ENCODE data around the gene LHX5.

The LHX5 gene

DNA sequence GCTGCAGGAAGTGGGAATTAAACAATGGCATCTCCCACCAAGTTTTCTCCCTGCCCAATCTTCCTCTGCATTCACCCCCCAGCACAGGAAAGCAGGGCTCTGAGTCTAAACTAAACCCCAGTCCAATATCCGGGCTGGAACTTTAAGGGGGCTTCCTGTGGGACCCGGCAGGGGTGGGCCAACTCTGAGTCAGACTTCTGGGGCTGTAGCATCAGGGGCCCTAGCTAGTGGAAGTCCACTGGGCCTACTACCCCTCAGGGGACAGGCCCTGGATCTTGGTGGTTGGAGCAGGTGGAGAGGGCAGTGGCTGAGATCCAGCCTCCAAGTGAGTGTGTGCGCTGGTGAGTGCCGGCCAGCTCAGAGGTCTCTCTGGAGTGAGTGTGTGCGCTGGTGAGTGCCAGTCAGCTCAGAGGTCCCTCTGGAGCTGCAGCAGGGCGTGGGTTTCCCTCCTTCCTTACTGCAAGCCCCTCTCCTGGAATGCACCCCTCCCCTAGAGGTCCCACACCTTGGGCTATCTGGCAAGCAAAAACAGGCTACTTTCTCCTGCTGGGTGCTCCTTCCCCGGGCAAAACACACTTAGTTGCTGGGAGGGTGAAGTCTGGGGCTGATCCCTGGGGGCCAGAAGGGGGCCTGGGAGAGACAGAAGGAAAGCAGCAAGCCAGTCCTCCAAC lies 5.6 kb upstream of the LHX5 start:
- no peak for DNase-seq

DNA sequence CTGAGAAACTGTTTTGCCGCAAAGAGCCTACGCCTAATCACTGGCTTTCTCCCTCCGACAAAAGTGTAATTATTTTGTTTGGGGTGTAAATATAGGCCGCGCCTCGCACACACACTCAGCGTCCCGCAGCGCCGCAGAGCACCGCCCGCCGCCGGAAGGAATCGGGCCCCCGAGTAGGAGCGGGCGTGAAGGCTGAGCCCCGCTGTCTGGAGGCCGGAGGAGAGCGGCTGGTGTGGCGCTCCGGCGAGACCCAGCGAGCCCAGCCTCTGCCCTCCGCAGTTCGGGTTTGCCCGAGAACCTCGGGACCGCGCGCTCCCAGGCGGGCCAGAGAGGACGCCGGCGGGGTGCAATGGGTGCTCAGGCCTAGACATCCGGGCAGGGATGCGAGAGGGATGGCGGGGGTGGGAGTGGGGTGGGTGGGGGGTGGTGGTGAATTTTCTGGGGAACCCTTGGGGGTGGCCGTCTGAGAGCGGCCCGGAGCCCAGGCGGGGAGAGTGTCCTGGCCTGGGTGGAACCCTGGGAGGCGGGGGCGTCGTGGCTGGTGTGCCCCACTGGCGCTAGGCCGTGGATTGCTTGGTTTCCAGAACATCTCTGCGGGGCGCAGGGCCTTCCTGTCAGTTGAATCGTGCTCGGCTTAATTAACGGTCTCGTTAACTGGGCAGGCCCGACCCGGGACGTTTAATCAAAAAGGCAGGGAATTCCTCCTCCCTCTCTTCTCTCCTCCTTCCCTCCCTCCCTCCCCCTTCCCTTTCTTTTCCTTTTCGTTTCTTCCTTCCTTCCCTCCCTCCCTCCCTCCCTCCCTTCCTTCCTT lies 4.7 kb upstream of the LHX5 start:
- DNase-seq, result no peak

DNA sequence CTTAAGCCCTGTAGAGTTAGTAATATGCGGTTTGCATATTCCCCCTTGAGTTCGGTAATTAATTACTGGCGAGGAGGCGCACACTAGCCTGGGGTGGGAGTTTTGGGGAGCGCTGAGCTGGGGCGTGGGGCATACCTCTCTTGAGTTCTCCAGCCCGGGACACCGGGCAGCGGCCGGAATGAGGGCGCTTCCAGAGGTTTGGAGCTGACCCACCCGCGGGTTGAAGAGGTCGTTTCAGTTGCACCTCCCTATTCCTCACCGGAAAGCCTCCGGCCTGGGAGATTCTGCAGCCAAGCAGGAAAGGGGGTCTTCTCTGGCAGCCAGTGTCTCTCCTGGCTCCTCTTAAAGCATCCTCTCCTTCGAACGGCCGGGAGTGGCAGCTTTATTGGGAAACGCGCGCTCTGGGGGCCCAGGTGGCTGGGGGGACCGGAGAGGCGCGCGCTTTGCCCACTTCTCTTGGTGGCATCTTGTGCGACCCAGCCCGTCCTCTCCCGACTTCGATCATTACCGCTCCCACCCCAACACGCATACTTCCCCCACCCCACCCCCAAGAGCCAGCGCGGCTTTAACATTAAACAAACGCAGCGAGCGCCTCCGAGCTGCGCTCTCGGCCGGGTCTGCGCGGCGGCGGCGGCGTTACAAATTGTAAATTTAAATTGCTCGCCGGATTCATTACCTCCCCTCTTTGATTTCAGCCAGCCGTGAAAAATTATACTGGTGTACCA lies 3.9 kb upstream of the LHX5 start:
- no peak for DNase-seq

DNA sequence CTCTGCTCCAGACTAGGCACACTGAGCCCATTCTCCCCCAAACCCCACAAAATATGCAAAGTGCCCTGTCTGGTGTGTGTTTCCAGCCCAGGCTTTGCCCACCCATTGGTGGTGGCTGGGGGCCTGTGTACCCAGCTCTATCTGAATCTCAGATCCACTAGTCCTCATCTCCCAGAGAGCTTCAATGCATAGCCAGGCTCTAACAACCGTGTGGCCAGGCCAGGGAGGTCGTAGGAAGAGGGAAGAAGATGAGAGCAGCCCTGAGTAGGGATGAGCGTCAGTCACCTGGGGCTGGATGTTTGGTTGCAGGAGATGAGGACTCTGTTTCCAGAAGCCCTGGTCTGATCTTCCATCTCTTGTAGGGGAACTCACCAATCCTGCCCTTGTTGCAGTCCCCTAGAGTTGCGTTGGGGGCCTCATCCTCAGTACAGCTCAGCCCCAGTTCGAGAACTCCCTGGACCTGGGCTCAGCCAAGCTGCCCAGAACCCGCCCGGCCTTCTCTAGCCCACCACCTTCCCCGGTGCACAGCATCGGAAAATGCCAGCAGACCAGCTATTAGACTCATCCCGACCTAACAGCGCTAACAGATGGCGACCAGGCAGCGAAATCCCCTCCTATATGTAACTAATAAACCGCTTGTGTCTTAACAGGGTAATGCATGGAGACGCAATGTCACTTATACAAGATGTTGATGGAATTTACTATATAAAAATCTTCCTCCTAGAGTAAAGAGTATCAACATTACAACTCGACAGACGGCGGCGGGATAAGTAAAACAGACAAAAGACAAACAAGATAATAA lies 3.2 kb upstream of the LHX5 start:
- no peak for DNase-seq

DNA sequence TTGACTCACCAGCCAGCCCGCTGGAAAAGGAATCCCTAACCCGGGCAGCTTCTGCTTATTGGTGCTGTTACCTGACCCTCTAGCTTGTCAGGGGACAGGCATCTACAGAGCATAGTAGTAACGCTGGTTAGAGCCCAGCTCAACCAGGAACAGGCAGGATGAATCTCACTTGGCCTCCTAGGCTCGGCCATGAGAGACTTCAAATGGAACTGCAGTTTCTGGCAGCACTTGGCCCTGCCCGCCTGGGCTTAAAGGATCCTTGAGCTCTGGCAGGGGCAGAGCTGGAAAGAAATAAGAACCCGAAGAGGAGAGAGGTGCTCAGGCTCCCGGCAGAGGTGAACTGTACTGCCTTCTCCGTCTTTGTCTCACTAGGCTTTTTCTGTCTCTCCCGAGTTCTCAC lies 2.3 kb upstream of the LHX5 start:
- no peak for DNase-seq

DNA sequence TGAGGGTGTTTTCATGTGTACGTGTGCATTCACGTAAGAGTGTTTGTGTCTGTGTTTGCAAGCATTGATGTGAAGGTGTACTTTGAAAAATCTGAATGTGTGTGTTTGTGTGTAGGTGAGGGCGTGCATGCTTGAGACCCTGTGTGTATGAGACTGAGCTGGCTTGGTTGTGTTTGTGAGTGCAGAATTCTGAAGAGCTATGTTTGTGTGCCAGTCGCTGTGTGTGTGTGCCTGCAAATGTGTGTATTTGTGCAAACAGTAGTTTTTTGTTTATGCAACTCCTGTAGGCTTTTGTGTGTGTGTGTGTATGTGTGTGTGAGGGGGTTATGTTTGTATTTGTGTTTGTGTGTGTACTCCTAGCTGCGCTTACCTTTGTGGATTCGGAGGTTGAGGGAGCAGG lies 1.7 kb upstream of the LHX5 start:
- no peak for DNase-seq

DNA sequence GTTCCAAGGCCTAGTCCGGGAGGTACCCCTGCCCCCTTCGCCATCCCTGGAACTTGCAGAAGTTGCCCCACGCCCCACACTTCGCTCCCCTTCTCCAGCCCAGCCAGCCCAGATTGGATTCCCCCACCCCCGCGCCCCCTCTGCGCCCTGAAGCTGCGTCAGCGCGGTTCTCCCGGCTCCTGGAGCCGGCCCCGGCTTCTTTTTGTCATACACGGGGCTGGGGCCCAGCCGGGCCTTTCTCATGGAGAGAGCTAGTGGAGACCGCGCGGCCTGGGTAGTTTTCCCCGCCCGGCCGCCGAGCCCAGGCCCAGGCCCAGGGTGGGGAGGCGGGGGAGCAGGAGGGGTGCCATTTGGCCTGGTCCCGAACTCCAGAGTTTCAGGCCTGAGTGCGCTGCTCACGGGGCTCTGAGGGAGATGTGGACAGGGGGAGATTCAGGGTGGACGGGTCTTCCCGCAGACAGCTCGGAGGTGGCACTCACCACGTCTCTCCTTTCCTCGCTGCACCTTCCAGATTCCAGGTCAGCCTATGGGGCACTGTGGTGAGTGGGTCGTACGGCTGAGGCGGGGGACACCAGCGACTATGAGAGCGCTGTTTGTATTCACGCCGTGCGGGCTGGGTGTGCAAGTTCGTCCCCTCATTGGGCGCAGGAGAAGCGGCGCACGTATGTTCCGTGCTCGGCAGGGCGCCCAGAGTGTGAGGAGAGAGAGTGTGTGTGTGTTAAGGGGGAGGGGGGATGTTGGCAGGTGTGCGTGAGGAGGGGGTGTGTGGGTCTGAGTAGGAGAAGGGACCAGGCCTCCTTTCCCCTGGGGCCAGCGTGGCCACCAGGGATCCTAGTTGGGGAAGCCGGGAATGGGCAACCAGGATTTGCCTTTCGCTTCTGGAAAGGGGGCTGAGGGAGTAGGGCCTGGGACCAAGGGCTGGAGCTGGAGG lies 785 bp upstream of the LHX5 start:
- DNase-seq, result no peak

DNA sequence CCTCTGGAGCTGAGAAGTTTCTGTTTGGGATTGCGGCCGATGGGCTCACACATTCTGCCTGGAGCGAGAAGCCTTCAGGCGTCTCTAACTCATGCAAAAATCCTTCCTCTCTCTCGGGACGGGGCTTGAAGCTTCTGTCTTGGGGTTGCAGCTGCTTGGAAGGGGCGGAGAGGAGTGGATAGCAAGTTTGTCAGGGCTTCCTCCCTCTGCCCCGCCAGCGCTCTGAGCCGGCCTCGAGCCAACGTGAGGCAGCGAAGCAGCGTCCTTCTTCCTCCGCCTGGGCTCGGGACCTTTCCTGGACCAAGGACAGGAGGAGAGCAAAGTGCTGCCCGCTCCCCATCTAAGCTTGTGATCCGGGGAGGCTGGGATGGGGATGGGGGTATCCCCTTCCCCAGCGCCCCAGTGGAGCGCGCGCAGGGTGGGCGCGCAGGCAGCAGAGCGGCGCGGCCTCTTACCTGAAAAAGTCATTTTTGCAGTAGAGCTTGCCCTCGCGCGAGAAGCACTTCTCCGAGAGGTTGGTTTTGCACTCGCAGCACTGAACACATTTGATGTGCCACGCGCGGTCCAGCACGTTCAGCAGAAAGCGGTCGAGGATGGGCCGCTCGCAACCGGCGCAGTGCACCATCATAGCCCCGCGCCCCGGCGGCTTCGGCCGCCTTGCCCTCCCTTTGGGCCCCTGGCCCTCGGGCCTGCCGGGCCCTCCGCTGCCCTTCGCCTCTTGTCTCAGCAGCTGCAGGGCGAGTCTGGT lies 626 bp downstream of the LHX5 start:
- DNase-seq, result no peak

DNA sequence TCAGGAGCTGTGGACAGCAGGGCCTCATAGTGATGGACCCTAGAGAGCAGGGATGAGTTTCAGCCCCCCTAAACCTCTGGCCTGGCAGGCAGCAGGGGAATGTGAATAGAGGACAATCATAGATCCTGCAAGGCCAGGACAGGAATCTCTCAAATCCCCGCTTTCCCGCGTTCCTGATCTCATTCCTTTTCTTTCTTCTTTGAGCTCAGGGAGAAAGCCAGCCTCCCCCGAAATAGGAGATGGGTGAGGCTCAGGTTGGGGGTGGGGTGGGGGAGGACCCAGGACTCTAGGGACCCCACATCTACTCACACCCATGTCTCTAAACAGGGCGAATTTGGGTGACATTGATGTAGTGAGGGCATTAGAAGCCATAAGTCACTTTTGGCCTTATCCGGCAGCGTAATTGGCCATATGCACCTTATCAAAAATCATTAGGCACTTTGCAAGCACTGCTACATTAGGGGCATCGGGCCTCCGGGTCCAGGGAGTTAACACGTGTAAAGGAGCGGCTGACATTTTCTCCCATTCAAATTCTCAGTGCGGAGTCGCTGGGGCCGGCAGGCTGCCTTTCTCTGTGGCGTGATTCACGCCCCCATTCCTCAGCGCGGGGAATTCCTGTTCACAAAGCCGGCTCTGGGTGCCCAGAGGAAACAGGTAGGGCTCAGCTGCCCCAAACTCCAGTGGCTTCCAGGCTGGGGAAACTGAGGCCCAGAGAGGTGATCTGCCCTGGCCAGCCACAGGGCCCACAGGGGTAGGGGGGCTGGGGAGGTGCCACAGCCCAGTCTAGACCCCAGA lies 1.5 kb downstream of the LHX5 start:
- DNase-seq, result no peak

DNA sequence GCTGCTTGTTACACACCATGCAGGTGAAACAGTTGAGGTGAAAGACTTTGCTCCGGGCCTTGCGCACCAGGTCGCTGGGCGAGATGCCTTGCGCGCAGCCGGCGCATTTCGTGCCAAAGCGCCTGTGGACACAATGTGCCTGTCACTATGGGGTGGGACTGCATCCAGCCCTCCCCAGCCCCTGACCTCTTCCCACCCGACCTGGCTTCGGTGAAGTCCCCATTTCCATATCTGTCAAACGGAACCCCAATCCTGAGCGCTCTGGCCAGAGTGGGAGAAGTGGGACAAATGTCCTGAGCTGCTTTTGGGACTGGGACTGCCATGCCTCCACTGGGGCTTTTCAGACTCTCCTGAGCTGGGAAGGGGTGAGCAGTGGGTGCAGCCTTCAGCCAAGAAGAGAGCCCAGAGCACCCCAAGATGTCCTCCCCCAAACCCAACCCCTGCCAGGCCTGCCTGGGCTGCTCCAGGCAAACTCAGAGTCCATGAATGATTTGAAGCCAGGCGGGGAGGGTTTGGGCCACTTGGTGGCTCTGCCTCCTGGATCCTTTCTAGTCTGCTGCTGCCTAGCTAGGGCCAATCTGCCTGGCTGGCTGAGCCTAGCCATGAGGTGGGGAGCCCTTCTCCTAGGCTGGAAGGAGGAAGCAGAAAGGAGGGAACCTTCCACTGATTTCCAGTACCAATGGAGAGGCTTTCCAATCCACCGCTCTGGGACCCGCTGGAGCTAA lies 2.3 kb downstream of the LHX5 start:
- no peak for DNase-seq

DNA sequence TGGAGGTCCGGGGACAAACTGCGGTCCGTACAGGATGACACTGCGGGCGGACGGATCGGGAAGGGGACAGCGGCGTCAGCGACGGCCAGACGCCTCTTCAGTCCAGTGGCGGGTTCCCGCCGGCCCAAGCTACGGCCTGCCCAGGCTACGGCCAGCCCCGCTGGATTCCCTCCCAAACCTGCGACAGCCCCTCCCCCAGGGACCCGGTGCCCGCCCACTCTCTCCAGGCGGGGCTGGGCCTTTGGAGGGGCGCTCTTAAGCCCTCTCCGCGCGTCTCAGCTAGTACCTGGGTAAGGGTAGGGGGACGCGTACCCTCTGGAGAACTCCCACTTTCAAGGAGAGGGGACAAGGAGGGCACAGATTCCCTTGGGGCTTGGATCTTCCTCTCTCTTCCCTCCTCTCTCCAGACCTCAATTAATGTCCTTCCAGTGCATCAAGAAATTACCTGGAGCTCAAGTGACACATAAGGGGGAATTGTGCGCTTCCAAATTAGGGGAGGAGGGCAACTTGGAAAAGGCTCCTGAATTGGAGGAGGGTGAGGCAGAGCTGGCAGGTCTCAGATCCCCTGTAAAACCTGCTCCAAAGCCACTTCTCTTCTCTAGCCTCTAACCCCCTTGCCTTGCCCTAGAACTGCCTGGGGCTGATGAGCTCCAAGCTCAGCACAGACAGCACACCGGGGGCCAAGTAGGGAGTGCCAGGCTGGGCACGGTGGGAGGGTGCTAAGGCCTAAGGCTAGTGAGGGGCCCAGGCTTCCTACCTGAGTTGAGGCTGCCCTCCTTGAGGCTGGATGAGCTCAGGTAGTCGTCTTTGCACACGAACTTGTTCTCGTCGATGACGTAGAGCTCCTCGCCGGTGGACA lies 3.1 kb downstream of the LHX5 start:
- no peak for DNase-seq

DNA sequence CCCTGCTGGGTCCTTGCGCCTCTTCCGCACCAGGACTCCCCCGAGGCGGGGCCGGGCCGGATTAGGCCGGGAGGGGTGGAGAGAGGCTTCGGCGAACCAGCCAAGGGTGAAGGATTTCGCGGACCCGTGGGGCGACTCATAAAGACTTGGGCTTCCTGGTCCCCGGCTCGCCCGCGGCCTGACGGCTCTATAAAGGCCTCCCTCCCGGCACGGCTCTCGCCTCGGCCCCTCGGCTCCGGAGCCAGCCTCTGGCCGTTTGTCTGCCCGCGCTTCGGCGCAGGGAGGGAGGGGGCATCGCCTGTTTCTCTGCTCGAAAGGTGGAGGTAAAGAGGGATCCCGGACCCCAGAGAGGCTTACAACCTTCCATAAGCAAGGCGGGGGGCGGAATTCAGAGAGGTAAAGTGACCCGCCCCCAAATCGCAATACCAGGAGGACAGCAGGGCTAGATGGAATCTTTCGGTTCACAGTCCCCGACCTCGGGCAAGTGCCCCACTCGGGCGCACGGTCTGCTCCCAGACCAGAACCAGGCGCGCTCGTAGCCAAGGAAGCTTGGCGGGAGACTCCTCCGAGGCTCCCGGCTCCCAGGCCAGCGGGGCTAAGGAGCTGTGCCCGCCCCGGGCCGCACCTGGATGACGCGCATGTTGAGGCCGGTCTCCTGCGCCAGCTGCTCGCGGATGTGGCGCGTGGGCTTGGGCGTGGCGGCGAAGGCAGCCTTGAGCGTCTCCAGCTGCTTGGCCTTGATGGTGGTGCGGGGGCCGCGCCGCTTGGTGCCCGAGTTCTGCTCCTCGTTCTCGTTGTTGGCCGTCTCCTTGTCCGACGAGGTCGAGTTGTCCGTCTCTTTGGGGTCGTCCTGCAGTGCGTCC lies 3.9 kb downstream of the LHX5 start:
- DNase-seq, result no peak

DNA sequence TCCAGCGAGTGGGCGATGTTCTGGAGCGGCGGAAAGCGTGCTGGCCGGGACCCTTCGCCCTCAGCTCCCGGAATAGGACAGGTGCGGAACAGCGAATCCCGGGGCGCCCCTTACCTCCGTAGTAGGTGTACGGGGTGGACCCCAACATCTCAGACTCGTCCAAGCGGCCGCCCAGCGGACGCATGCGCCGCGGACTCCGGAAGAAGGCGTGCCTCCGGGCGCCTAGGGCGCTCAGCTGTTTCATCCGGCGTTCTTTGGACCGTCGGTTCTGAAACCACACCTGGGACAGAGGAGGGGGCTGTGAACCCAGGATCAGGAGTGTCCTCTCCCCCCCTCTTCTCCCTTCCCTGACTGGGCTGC lies 4.5 kb downstream of the LHX5 start:
- DNase-seq, result no peak

DNA sequence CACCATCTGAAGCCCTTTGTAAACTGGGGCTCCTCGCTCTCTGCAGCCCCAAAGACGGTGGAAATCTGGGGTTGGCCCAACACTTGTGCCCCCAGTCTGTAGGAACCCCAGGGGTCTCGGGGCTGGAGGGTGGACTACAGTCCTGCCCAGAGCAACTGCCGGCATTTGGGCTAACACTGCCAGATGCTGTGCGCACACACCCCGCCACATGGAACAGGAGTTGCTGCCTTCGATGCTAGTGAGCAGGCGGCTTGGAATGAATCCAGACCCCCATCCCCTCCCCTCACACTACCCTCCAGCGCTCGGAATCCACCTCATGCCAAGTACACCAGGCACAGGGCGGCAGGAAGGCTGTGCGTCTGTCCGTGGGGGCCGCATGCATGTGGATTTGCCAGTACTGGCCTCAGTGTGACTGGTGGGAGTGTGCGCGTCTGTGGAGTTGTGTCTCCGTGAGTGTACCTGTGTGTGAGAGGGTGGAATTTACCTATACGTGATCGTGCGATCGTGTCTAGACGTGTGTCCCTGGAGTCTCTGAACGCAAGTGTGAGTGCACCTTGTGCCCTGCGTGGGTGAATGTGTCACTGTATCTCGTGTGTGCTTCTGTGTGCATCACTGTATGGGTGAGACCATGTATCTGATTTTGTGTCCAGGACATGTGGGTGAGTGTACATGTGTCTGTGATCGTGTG lies 5.1 kb downstream of the LHX5 start:
- DNase-seq, result no peak

DNA sequence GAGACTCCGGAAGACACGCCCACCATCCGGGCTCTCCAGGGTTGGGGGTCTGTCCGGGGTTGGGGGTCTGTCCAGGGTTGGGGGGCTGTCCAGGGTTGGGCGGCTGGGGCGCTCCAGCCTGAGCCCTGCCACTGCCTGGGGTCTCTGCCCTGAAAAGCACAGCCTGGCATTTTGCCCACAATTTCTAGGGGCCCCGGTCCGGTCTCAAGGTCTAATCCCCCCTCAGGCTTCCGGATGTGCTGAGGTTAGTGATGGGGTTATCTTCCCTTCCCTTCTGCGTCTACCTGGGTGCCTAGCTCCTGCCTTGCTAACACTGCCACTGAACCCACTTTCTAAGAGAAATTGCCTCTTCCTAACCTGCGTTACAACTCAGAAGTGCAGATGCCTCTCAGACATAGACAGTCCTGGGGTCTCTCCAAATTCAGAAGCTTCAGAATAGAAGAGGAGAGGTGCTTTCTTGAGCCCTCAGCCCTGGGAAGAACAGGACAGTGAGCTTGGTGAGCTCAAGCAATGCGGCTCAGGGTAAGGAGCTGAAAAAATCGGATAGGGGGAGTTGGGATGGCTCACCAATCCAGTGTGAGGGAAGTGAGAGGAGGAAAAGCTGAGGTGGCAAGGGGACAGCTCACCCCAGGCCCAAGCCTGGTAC lies 5.7 kb downstream of the LHX5 start:
- DNase-seq, result no peak

Measured in CD4-positive, alpha-beta T cell treated with Interleukin-21 for 1 hour (primary cell).